Measurements from ENCODE around the gene WDR31. TPM values are rescaled to one million over a fixed set of nuclear protein-coding genes. Genes with fewer than 3 reads are reported as not detected.

WDR31 gene
- total and polyA plus RNA-seq, 8 donors = 0.29 to 5.0 (median 1.3) TPM; not detected in 1

DNA sequence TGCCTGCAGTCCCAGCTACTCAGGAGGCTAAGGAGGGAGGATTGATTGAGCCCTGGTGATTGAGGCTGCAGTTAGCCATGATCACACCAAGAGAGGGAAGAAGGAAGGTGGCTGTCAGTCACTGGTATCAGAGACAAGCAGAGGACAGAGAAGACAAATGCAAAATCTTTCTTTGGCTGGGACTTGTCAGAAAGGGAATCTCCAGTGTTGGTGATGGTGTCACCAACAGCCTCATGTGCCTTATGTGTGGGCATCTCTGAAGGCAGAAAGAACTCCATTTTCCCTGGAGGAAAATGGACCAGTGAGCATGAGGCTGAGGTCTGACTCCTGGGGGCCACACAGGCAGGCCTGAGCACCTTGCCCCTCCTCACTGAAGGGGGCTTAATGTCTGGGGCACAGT, 24.8 kb downstream of the WDR31 start:
- no peak overlapping the region for H3K4me3 ChIP-seq
- no peaks in the 10 kb centered on the region for H3K27me3 ChIP-seq
- H3K9me3 ChIP-seq = no peaks in the 10 kb centered on the region
- no peak for DNase-seq
- TF ChIP-seq, protein P1, sequence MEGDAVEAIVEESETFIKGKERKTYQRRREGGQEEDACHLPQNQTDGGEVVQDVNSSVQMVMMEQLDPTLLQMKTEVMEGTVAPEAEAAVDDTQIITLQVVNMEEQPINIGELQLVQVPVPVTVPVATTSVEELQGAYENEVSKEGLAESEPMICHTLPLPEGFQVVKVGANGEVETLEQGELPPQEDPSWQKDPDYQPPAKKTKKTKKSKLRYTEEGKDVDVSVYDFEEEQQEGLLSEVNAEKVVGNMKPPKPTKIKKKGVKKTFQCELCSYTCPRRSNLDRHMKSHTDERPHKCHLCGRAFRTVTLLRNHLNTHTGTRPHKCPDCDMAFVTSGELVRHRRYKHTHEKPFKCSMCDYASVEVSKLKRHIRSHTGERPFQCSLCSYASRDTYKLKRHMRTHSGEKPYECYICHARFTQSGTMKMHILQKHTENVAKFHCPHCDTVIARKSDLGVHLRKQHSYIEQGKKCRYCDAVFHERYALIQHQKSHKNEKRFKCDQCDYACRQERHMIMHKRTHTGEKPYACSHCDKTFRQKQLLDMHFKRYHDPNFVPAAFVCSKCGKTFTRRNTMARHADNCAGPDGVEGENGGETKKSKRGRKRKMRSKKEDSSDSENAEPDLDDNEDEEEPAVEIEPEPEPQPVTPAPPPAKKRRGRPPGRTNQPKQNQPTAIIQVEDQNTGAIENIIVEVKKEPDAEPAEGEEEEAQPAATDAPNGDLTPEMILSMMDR (IDR thresholded peaks at IDR 0.05) = no peak
- TF ChIP-seq EP300 (IDR thresholded peaks at IDR 0.05) (no peak), POLR2AphosphoS5 (IDR thresholded peaks at IDR 0.05) (no peak), POLR2A (IDR thresholded peaks at IDR 0.05) (no peak)
- intact Hi-C loops (cut with DNase I; ENCODE audit: low total_unique reads) = no loop called here
- no peak overlapping the region for H3K27ac ChIP-seq
- H3K36me3 ChIP-seq = peaks cover 0 to 45% (median 23%) of the 10 kb centered on the region in 4 donors
- no peaks in the 10 kb centered on the region for H3K4me1 ChIP-seq

DNA sequence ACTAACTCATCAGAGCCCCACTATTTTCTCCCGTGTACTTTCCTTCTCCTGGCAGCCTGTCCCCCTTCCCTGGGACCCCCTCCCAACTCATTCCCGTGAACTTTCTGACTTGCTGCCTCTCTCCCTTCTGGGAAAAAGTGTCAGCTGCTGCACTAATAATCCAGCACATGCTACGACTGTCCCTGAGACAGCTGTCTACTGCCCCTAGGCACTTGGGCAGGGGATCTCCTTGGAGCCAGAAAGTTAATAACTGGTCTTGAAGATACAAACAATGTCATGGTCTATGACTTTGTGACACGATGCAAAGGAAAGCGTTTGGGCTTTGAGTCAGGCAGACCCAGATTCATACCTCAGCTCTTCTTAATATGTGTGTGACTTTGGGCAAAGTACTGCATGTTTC, 26.8 kb downstream of the WDR31 start:
- no peak overlapping the region for H3K27ac ChIP-seq
- WGBS, 5 donors = 71 to 82% (median 77%) methylated on average over 5 of the region's 5 CpGs
- no peak for DNase-seq
- H3K4me1 ChIP-seq = no peaks in the 10 kb centered on the region
- TF ChIP-seq POLR2A (IDR thresholded peaks at IDR 0.05) (no peak), POLR2AphosphoS5 (IDR thresholded peaks at IDR 0.05) (no peak), EP300 (IDR thresholded peaks at IDR 0.05) (no peak)
- TF ChIP-seq, protein P1 (IDR thresholded peaks at IDR 0.05) = no peak
- intact Hi-C loops (cut with DNase I; ENCODE audit: low total_unique reads) = no loop called here
- peaks cover 0 to 25% (median 7%) of the 10 kb centered on the region in 4 donors for H3K36me3 ChIP-seq
- H3K4me3 ChIP-seq = no peak overlapping the region
- no peaks in the 10 kb centered on the region for H3K27me3 ChIP-seq
- no peaks in the 10 kb centered on the region for H3K9me3 ChIP-seq

DNA sequence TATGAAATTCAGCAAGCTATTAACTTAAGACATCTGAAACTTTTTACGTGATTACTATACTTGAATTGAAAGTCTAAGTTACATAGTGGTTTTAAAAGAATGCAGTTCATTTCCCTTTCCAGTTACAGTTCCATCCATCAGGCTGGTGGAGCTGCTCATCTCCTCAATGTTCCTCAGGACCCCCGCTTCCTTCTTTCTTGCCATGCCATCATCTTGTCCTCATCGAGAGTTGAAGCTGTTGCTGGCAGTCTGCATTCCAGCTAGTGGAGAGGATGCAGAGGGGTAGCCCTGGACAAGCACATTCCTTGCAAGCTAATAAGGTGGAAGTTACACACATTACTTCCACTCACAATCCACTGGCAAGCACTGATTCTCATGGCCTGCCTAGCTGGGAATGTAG, 28.1 kb downstream of the WDR31 start:
- DNase-seq = no peak
- TF ChIP-seq POLR2AphosphoS5 (IDR thresholded peaks at IDR 0.05) (no peak), POLR2A (IDR thresholded peaks at IDR 0.05) (no peak), EP300 (IDR thresholded peaks at IDR 0.05) (no peak)
- TF ChIP-seq, protein P1 (IDR thresholded peaks at IDR 0.05) = no peak
- Histone ChIP-seq H3K9me3 (no peaks in the 10 kb centered on the region), H3K4me1 (no peaks in the 10 kb centered on the region), H3K36me3 (peaks cover 0 to 17% (median 3%) of the 10 kb centered on the region in 4 donors), H3K27me3 (peaks cover 0 to 9% (median 0%) of the 10 kb centered on the region in 3 donors), H3K4me3 (no peak overlapping the region), H3K27ac (no peak overlapping the region)
- intact Hi-C loops (cut with DNase I; ENCODE audit: low total_unique reads) = no loop called here
- 81 to 92% (median 84%) methylated on average over 3 of the region's 3 CpGs for WGBS, 5 donors

DNA sequence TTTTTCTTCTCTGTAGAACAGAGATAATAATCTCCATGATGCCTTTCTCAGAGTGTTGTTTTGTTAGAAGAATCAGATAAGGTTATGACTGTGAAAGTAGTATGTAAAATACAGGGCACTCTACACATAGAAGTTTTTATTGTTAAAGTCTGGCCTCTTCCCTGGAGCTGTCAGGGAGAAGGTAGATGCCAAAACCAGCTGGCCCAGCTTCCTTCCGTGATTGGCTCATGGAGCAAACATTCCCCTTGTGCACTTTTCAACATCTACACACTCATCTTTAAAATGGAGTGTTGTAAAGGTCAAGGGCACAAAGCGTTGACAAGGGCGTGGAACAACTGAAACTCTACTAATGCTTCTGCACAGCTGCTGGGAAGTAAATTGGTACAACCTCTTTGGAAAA, 29.5 kb downstream of the WDR31 start:
- no peak for TF ChIP-seq EP300 (IDR thresholded peaks at IDR 0.05)
- TF ChIP-seq, protein P1 (IDR thresholded peaks at IDR 0.05) = no peak
- no peak for TF ChIP-seq POLR2A (IDR thresholded peaks at IDR 0.05)
- no peak for TF ChIP-seq POLR2AphosphoS5 (IDR thresholded peaks at IDR 0.05)
- intact Hi-C loops (cut with DNase I; ENCODE audit: low total_unique reads) = no loop called here
- WGBS, 5 donors = 34 to 65% (median 57%) methylated on average over 3 of the region's 3 CpGs
- no peaks in the 10 kb centered on the region for H3K9me3 ChIP-seq
- no peak overlapping the region for H3K27ac ChIP-seq
- peaks cover 0 to 8% (median 0%) of the 10 kb centered on the region in 4 donors for H3K36me3 ChIP-seq
- no peaks in the 10 kb centered on the region for H3K4me1 ChIP-seq
- peaks cover 0 to 13% (median 0%) of the 10 kb centered on the region in 3 donors for H3K27me3 ChIP-seq
- no peak for DNase-seq
- H3K4me3 ChIP-seq = no peak overlapping the region

All from stomach (tissue), 9 donors.